Measurements from ENCODE around the gene ZGRF1.

DNA sequence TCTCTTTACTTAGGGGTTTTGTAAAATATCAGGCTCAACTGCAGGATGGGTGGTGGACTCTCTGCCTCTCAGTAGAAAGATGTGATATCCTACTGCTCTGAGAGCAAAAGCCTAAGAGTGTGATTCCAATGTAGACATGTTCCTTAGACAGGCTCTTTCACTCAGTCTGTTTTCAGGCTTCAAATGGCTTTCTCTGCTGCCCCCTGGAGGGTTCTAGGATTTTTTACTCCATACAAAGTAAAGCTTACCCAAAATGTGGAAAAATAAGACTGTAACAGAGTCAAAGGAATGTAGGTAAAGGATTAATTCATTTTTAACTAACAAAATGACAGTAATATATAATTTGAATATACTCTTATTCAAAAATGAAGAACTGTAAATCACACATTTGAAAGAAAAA is 32.1 kb downstream of the ZGRF1 start:
- TF ChIP-seq POLR2A (IDR thresholded peaks at IDR 0.05; ENCODE audit: low read length) (no peak), GATA1 (IDR thresholded peaks at IDR 0.05; ENCODE audit: low read depth, low read length) (no peak)
